ENCODE data around the gene NSFL1C.

NSFL1C gene

GRCh38 chr20:1493536-1493935, 26.9 kb upstream of the NSFL1C start:
- H3K4me3 ChIP-seq (ENCODE audit: control insufficient read depth, low read depth, low read length): no peak overlapping the region

GRCh38 chr20:1491860-1492642, 25.4 kb upstream of the NSFL1C start:
- no peak for DNase-seq (ENCODE audit: low read depth)
- H3K4me3 ChIP-seq (ENCODE audit: control insufficient read depth, low read depth, low read length): no peak overlapping the region

More at GRCh38 chr20:1493536-1493935, 26.9 kb upstream of the NSFL1C start:
- DNase-seq (ENCODE audit: low read depth): no peak
- TF ChIP-seq CTCF (IDR thresholded peaks at IDR 0.05; ENCODE audit: control insufficient read depth, insufficient read depth, low read depth, low read length, missing control alignments): no peak

GRCh38 chr20:1491281-1491840, 24.7 kb upstream of the NSFL1C start, which contains the start of gene SIRPB2:
Gene SIRPB2 (minus strand): TSS chr20:1491420. CDS start chr20:1491359, 61 bp downstream.
- TF ChIP-seq CTCF (IDR thresholded peaks at IDR 0.05; ENCODE audit: control insufficient read depth, insufficient read depth, low read depth, low read length, missing control alignments): no peak
- DNase-seq (ENCODE audit: low read depth): no peak
- H3K4me3 ChIP-seq (ENCODE audit: control insufficient read depth, low read depth, low read length): no peak within 1 kb of the TSS

More at GRCh38 chr20:1491860-1492642, 25.4 kb upstream of the NSFL1C start:
- TF ChIP-seq CTCF (IDR thresholded peaks at IDR 0.05; ENCODE audit: control insufficient read depth, insufficient read depth, low read depth, low read length, missing control alignments): no peak

GRCh38 chr20:1490643-1491195, 24.1 kb upstream of the NSFL1C start:
- H3K4me3 ChIP-seq (ENCODE audit: control insufficient read depth, low read depth, low read length): no peak overlapping the region
- DNase-seq (ENCODE audit: low read depth): no peak
- TF ChIP-seq CTCF (IDR thresholded peaks at IDR 0.05; ENCODE audit: control insufficient read depth, insufficient read depth, low read depth, low read length, missing control alignments): no peak

- H3K4me3 ChIP-seq (ENCODE audit: control insufficient read depth, low read depth, low read length): no peak overlapping the region
- DNase-seq (ENCODE audit: low read depth): no peak
- TF ChIP-seq CTCF (IDR thresholded peaks at IDR 0.05; ENCODE audit: control insufficient read depth, insufficient read depth, low read depth, low read length, missing control alignments): no peak
Observed at GRCh38 chr20:1489764-1490436, 23.3 kb upstream of the NSFL1C start.

- no peak for DNase-seq (ENCODE audit: low read depth)
- TF ChIP-seq CTCF (IDR thresholded peaks at IDR 0.05; ENCODE audit: control insufficient read depth, insufficient read depth, low read depth, low read length, missing control alignments): no peak
- no peak overlapping the region for H3K4me3 ChIP-seq (ENCODE audit: control insufficient read depth, low read depth, low read length)
Observed at GRCh38 chr20:1489325-1489724, 22.7 kb upstream of the NSFL1C start.

Data from AG09309 (cell line).